Body of pancreas (tissue), 4 donors: ENCODE data around the gene AKAP6. TPM values are rescaled to one million over a fixed set of nuclear protein-coding genes. Genes with fewer than 3 reads are reported as not detected.

Experiments
- ATAC-seq: fragments of 150-250 bp; one replicate; pipeline ENCODE4 v1.9.1; 2016
- DNase-seq, 4 donors: peaks; one replicate each; pipeline ENCODE4 v3.0.0-alpha.2; 2019
- H3K27ac ChIP-seq, 4 donors: fragments of 200-600 bp; sonication (generic); 1 replicate in 3 of 4; 2 replicates in 1 of 4; pipeline versions ENCODE4 v1.5.1 to v1.6.1; 2016 to 2019; ENCODE audit warnings: mild to moderate bottlenecking in 1 of 4, mixed read lengths in 1 of 4, moderate library complexity in 1 of 4
- H3K27me3 ChIP-seq, 2 donors: fragments of 200-600 bp; sonication (generic); one replicate each; pipeline ENCODE4 v1.6.0; 2016; ENCODE audit warnings: mild to moderate bottlenecking in 1 of 2
- H3K36me3 ChIP-seq, 2 donors: fragments of 200-600 bp; sonication (generic); replicated peaks in 1 of 2; 2 replicates each; pipeline ENCODE4 v1.5.1; 2016; ENCODE audit warnings: low read depth in 2 of 2; ENCODE audit not compliant: insufficient read depth in 1 of 2
- H3K4me1 ChIP-seq: fragments of 200-600 bp; sonication (generic); one replicate; pipeline ENCODE4 v1.6.0; 2016
- H3K4me3 ChIP-seq, 2 donors: fragments of 200-600 bp; sonication (generic); 1 replicate in 1 of 2; 2 replicates in 1 of 2; pipeline ENCODE4 v1.5.1; 2016 to 2019
- H3K9me3 ChIP-seq, 3 donors: fragments of 200-600 bp; sonication (generic); 1 replicate in 2 of 3; 2 replicates in 1 of 3; pipeline ENCODE4 v1.5.1; 2016
- POLR2A ChIP-seq, 3 donors: fragments of 450-650 bp; IDR thresholded peaks; one replicate each; pipeline ENCODE4 v1.6.1; 2016; ENCODE audit warnings: antibody characterized with exemption in 3 of 3, mild to moderate bottlenecking in 2 of 3
- WGBS, 2 donors: methylation state at CpG; one replicate each; pipeline ENCODE4 v1.1.5; 2017; 5-methylcytosine and 5-hydroxymethylcytosine counted together
- intact Hi-C: fragments of 100-400 bp; cut with DNase I; formaldehyde crosslinking; loops from one replicate; pipeline ENCODE4 v1.15.1; 2023
- total RNA-seq, 2 donors: library from RNA; depleted of rRNA; stranded (reverse); fragments of >200 nt; gene quantifications; one replicate each; pipeline ENCODE4 v1.1.0, GENCODE V29; 2016
- TF ChIP-seq, protein P1 (sequence below), 7 experiments: fragments of 450-650 bp in 4 of 7; fragments of 200-600 bp in 3 of 7; sonication (generic) in 3 of 7; IDR thresholded peaks; one replicate each; pipeline ENCODE4 v1.5.1; 2016 to 2019; ENCODE audit warnings: antibody characterized with exemption in 7 of 7

Gene AKAP6
- total RNA-seq, 2 donors from 2014 or later: 2.0 to 2.9 TPM

DNA sequence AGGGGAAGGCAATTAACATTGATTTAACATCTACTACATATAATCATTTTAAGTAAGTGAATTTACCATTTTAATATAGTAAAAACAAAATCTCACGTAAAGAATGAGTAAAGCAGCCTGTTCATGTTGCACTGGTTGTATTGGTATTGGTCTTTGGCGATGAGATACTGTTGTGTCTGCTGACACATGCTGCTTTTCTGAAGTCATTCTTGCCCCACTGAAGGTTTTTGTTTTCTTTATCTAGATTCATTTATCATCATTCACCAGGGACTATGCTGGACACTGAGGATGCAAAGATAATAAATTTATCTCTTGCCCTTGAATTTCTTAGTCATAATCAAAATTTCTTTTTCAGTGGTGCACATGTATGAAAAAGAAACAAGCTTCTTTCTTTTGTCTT is 363.3 kb downstream of the AKAP6 start:
- no peak for ATAC-seq
- TF ChIP-seq, protein P1, sequence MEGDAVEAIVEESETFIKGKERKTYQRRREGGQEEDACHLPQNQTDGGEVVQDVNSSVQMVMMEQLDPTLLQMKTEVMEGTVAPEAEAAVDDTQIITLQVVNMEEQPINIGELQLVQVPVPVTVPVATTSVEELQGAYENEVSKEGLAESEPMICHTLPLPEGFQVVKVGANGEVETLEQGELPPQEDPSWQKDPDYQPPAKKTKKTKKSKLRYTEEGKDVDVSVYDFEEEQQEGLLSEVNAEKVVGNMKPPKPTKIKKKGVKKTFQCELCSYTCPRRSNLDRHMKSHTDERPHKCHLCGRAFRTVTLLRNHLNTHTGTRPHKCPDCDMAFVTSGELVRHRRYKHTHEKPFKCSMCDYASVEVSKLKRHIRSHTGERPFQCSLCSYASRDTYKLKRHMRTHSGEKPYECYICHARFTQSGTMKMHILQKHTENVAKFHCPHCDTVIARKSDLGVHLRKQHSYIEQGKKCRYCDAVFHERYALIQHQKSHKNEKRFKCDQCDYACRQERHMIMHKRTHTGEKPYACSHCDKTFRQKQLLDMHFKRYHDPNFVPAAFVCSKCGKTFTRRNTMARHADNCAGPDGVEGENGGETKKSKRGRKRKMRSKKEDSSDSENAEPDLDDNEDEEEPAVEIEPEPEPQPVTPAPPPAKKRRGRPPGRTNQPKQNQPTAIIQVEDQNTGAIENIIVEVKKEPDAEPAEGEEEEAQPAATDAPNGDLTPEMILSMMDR (IDR thresholded peaks at IDR 0.05): no peak
- TF ChIP-seq POLR2A (IDR thresholded peaks at IDR 0.05): no peak
- 95 to 97% methylated on average over 2 of the region's 2 CpGs for WGBS, 2 donors

DNA sequence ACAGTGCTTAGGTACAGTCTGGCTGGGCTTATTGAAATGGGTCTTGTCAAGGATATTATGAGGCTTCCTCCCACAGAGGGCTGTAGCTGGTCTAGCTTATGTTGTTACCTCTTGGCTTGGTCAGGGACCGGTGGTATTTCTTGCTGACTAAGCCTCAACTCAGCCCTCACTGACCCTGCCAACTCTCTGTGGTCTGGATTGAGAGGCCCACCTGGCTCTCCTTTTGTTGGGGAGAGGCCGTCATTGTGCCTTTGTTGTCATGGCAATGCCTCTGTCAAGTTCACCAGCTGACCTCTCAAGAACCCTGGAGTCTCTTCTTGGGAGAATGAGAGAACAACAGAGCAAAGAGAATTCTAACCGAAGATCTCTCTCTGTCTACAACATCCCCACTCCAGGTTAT is 364.0 kb downstream of the AKAP6 start:
- intact Hi-C loops: no loop called here
- no peaks in the 10 kb centered on the region for H3K9me3 ChIP-seq

More for the DNA sequence above, 363.3 kb downstream of the AKAP6 start:
- Histone ChIP-seq H3K4me1 (no peaks in the 10 kb centered on the region), H3K4me3 (no peak overlapping the region), H3K9me3 (no peaks in the 10 kb centered on the region), H3K36me3 (no peaks in the 10 kb centered on the region), H3K27ac (no peak overlapping the region), H3K27me3 (no peaks in the 10 kb centered on the region)
- intact Hi-C loops: no loop called here
- no peak for DNase-seq

DNA sequence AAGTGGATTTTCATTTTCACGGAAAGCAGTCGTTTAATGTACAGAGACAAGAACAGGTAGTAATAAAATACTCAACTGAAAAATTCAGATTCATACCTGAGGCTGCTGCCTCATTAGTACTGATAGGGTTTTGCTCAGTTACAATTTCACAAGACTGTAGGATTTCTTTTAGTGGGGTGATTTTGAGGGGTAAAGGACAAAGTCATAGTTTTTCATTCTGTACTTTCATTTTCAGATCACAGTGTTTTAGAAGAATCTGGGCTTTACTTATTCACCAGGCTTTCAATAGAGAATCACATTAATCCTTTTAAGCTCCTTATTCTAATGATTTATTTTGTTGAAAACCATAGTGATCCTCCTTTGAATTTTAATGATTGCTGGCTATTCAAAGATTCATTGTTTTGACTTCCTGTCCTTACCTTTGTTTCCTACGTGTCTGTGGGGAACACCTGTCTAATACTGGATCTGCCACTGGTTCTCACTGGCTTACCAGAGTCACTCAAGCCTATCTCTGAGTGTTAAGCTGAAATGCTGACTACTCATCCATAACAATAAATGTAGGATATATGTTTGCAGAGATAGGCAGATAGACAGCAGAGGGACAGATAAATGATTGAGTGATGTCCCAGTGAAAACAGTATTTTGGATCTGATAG is 365.8 kb downstream of the AKAP6 start:
- Histone ChIP-seq H3K9me3 (no peaks in the 10 kb centered on the region), H3K27ac (no peak overlapping the region), H3K27me3 (no peaks in the 10 kb centered on the region), H3K4me3 (no peak overlapping the region), H3K4me1 (no peaks in the 10 kb centered on the region), H3K36me3 (no peaks in the 10 kb centered on the region)
- DNase-seq: no peak
- TF ChIP-seq, protein P1 (IDR thresholded peaks at IDR 0.05): no peak
- TF ChIP-seq POLR2A (IDR thresholded peaks at IDR 0.05): no peak
- ATAC-seq: no peak
- intact Hi-C loops: no loop called here
- WGBS, 2 donors: 53 to 77% methylated on average over 3 of the region's 3 CpGs

More for the DNA sequence above, 364.0 kb downstream of the AKAP6 start:
- no peaks in the 10 kb centered on the region for H3K36me3 ChIP-seq
- H3K27ac ChIP-seq: no peak overlapping the region
- ATAC-seq (no peak), DNase-seq (no peak)
- H3K4me3 ChIP-seq: no peak overlapping the region
- no peak for TF ChIP-seq POLR2A (IDR thresholded peaks at IDR 0.05)
- TF ChIP-seq, protein P1 (IDR thresholded peaks at IDR 0.05): no peak
- 72 to 74% methylated on average over 3 of the region's 3 CpGs for WGBS, 2 donors
- H3K4me1 ChIP-seq: no peaks in the 10 kb centered on the region
- no peaks in the 10 kb centered on the region for H3K27me3 ChIP-seq

DNA sequence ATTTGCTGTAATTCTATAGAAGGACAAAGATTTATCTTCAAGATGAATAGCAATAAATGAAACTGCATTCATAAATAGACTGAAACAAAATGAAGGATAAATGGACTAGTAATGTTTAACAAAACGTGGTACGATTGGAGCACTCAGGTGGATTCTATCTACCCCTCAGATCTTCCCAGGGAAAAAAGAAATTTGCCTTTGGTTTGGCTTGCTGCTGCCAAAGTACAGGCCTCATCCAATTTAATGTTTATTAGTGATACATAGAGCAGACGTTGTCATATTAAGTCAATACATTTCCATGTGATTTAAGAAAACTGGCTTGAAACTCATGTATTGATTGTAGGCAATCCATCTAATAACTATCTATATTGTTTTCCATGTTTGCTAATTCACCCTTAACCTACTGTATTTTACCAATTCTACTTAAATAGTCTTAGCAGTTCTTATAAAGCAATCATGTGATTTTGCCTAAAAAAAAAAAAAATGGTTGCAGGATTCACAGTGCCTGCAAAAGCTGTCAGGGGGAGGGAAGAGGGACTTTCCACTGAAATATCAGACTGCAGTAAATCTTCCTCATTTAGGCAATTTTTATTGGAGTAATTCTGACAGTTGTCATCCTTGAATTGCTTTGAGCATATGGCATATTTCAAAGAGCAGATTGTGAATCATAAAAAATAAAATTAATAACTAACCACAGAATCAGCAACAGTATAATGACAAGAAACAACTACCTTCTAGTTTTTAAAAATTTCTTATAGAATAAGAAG is 367.4 kb downstream of the AKAP6 start:
- H3K27me3 ChIP-seq: no peaks in the 10 kb centered on the region
- no peaks in the 10 kb centered on the region for H3K9me3 ChIP-seq
- H3K36me3 ChIP-seq: no peaks in the 10 kb centered on the region
- ATAC-seq (no peak), DNase-seq (no peak)
- intact Hi-C loops: no loop called here
- H3K4me1 ChIP-seq: no peaks in the 10 kb centered on the region
- no peak overlapping the region for H3K27ac ChIP-seq
- WGBS, 2 donors: 72 to 73% methylated on average over 3 of the region's 3 CpGs
- no peak overlapping the region for H3K4me3 ChIP-seq
- TF ChIP-seq, protein P1 (IDR thresholded peaks at IDR 0.05): no peak
